A549 treated with RU486 at 1 μM for 4 hours (cell line): ENCODE results near the gene BUB1B. TPM values are rescaled to one million over a fixed set of nuclear protein-coding genes. Genes with fewer than 3 reads are reported as not detected.

Experiments used
- total RNA-seq: library from RNA; stranded (reverse); fragments of 200-300 nt; extraction: Qiagen RNA extraction; gene quantifications from 5 replicates; pipeline ENCODE4 v1.2.3, GENCODE V29; 2022; ENCODE audit warnings: low read depth

The BUB1B gene
- 25.2 to 33.4 TPM (median 31.0 TPM) in 5 replicates for total RNA-seq

GRCh38 chr15:40160689-40161688 lies at the start of gene BUB1B:
TSS of gene BUB1B (plus strand) at chr15:40161069. CDS start at chr15:40161221, 152 bp downstream.

GRCh38 chr15:40238532-40239403 lies 77.9 kb downstream of the BUB1B start, which contains the start of gene PAK6:
TSS of gene PAK6 (plus strand) at chr15:40239063. CDS start at chr15:40264786, 25,723 bp downstream.

Other genes starting within 250 kb of the BUB1B start
- gene GPR176, start 240.8 kb upstream of the BUB1B start, total RNA-seq: 10.6 to 14.4 TPM (median 13.0 TPM) in 5 replicates
- gene EIF2AK4, start 227.0 kb upstream of the BUB1B start, total RNA-seq: 14.5 to 20.1 TPM (median 18.5 TPM) in 5 replicates
- 247 to 312 TPM (median 256 TPM) in 5 replicates for gene SRP14, start 121.9 kb upstream of the BUB1B start, total RNA-seq
- 1.5 to 2.2 TPM (median 1.7 TPM) in 5 replicates for gene BMF, start 52.2 kb upstream of the BUB1B start, total RNA-seq
- gene PAK6, start 78.0 kb downstream of the BUB1B start, total RNA-seq: 0.11 to 0.87 TPM (median 0.21 TPM) in 5 replicates
- gene ANKRD63, start 122.0 kb downstream of the BUB1B start, total RNA-seq: 0.31 to 0.80 TPM (median 0.44 TPM) in 4 of 5 replicates, not detected in the other
- 0.68 to 1.4 TPM (median 0.82 TPM) in 5 replicates for gene PLCB2, start 146.9 kb downstream of the BUB1B start, total RNA-seq
- 5.5 to 6.8 TPM (median 6.7 TPM) in 5 replicates for gene INAFM2, start 162.6 kb downstream of the BUB1B start, total RNA-seq
- gene CCDC9B, start 179.9 kb downstream of the BUB1B start, total RNA-seq: 13.4 to 21.7 TPM (median 17.2 TPM) in 5 replicates
- not detected in 5 replicates for gene PHGR1, start 190.0 kb downstream of the BUB1B start, total RNA-seq
- gene DISP2, start 197.2 kb downstream of the BUB1B start, total RNA-seq: 0.62 to 2.5 TPM (median 1.2 TPM) in 5 replicates
- gene KNSTRN, start 221.7 kb downstream of the BUB1B start, total RNA-seq: 46.9 to 54.2 TPM (median 49.3 TPM) in 5 replicates
- 11.3 to 13.1 TPM (median 12.7 TPM) in 5 replicates for gene IVD, start 244.7 kb downstream of the BUB1B start, total RNA-seq